ENCODE measurements around the gene CHM.
"Not testable (repeated sequence)": the region's sequence is repeated elsewhere in the genome, so short reads cannot be mapped to it uniquely, and the experiment has no call there.

DNA sequence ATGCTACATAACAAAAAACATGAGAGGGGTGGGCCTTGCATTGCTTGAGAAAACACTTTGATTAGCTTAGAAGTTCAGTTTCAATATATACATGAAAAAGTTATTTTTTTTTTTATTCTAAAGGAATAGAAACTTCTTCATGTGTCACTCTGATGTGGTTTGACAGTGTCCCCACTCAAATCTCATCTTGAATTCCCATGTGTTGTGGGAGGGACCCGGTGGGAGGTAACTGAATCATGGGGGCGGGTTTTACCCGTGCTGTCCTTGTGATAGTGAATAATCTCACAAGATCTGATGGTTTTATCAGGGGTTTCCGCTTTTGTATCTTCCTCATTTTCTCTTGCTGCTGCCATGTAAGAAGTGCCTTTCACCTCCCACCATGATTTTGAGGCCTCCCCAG lies 32.4 kb downstream of the CHM start:
- TF ChIP-seq POLR2A (IDR thresholded peaks at IDR 0.05; ENCODE audit: low read depth, low read length); POLR2AphosphoS5 (IDR thresholded peaks at IDR 0.05; ENCODE audit: low read depth, low read length); TAF1 (IDR thresholded peaks at IDR 0.05; ENCODE audit: borderline replicate concordance, low read depth, low read length): not testable (repeated sequence)
